Endodermal cell (in vitro differentiated cells): ENCODE measurements around the gene CNOT1. TPM values are rescaled to one million over a fixed set of nuclear protein-coding genes. Genes with fewer than 3 reads are reported as not detected.

Source experiments
- DNase-seq: peaks from one replicate; pipeline ENCODE4 v3.0.0-alpha.2; 2017
- H3K27ac ChIP-seq: 2 replicates; pipeline ENCODE4 v1.5.1; 2013; ENCODE audit warnings: mild to moderate bottlenecking, low read depth, low read length, moderate library complexity
- H3K27me3 ChIP-seq: 2 replicates; pipeline ENCODE4 v1.6.1; 2013; ENCODE audit warnings: mild to moderate bottlenecking, low read length, moderate library complexity; ENCODE audit not compliant: insufficient read depth, control insufficient read depth, poor library complexity, severe bottlenecking
- H3K36me3 ChIP-seq: 2 replicates; pipeline ENCODE4 v1.7.0; 2013; ENCODE audit warnings: mild to moderate bottlenecking, low read length, moderate library complexity; ENCODE audit not compliant: control insufficient read depth, insufficient read depth
- H3K4me1 ChIP-seq: one replicate; pipeline ENCODE4 v1.7.0; 2013; ENCODE audit warnings: low read length; ENCODE audit not compliant: control insufficient read depth, insufficient read depth
- H3K4me3 ChIP-seq: 2 replicates; pipeline ENCODE4 v1.5.1; 2013; ENCODE audit warnings: mild to moderate bottlenecking, low read length, moderate library complexity
- H3K9ac ChIP-seq: 2 replicates; pipeline ENCODE4 v1.6.1; 2013; ENCODE audit warnings: mild to moderate bottlenecking, low read length, moderate library complexity; ENCODE audit not compliant: poor library complexity, severe bottlenecking; ENCODE audit errors: extremely low read depth
- H3K9me3 ChIP-seq: 2 replicates; pipeline ENCODE4 v1.6.1; 2013; ENCODE audit warnings: mild to moderate bottlenecking, low read length, moderate library complexity; ENCODE audit not compliant: control insufficient read depth
- H3K27ac Mint-ChIP-seq: 2 replicates; pipeline ENCODE4 v1.8.0; 2020; ENCODE audit warnings: mixed read lengths
- H3K27me3 Mint-ChIP-seq: 2 replicates; pipeline ENCODE4 v1.8.0; 2021; ENCODE audit warnings: mild to moderate bottlenecking, mixed read lengths; ENCODE audit not compliant: insufficient read depth
- H3K36me3 Mint-ChIP-seq: 2 replicates; pipeline ENCODE4 v1.8.0; 2020; ENCODE audit warnings: low read depth, mixed read lengths
- H3K4me1 Mint-ChIP-seq: 2 replicates; pipeline ENCODE4 v1.8.0; 2020; ENCODE audit warnings: mixed read lengths
- H3K4me3 Mint-ChIP-seq: 2 replicates; pipeline ENCODE4 v1.8.0; 2020; ENCODE audit warnings: mild to moderate bottlenecking, moderate library complexity, mixed read lengths
- H3K9me3 Mint-ChIP-seq: 2 replicates; pipeline ENCODE4 v1.8.0; 2020; ENCODE audit warnings: mild to moderate bottlenecking, mixed read lengths
- CTCF ChIP-seq: fragments of 200-600 bp; sonication (generic); conservative IDR thresholded peaks from 2 replicates; pipeline ENCODE4 v1.5.0; 2021; ENCODE audit warnings: antibody characterized with exemption, mild to moderate bottlenecking
- WGBS, 2 experiments: methylation state at CpG; one replicate each; pipeline versions ENCODE4 v1.1.5 to v1.1.7; 2013; ENCODE audit warnings: missing lambda C conversion rate in 2 of 2, mixed read lengths in 1 of 2; ENCODE audit not compliant: insufficient coverage in 1 of 2, insufficient read length in 1 of 2; 5-methylcytosine and 5-hydroxymethylcytosine counted together
- total RNA-seq, 2 donors: library from RNA; stranded (reverse); fragmentation: NEBNext Ultra II Directional in 1 of 2; extraction: Animal tissue kit (Norgen Biotek cat#: 25700) in 1 of 2; gene quantifications; 2 replicates in 1 of 2; 3 replicates in 1 of 2; pipeline ENCODE4 v1.2.1, GENCODE V29; 2021

CNOT1 gene
- total RNA-seq, 2 donors from 2014 or later: 253 to 263 TPM

- no peaks in the 10 kb centered on the region for H3K9me3 ChIP-seq
- Mint-ChIP-seq H3K4me3 (no peak overlapping the region), H3K27me3 (no peaks in the 10 kb centered on the region), H3K36me3 (peaks cover 90% of the 10 kb centered on the region), H3K4me1 (no peaks in the 10 kb centered on the region), H3K9me3 (no peaks in the 10 kb centered on the region), H3K27ac (no peak overlapping the region)
- no peak for TF ChIP-seq CTCF
- no peak overlapping the region for H3K4me3 ChIP-seq
- H3K4me1 ChIP-seq: no peaks in the 10 kb centered on the region
- DNase-seq: no peak
- WGBS, 2 experiments: 92% methylated on average over 7 to 10 of the region's 10 CpGs
- H3K27me3 ChIP-seq: no peaks in the 10 kb centered on the region
- no peak overlapping the region for H3K27ac ChIP-seq
- H3K9ac ChIP-seq: no peak overlapping the region
- peaks cover 96% of the 10 kb centered on the region for H3K36me3 ChIP-seq
These were observed 92.3 kb downstream of the CNOT1 start for GRCh38 chr16:58537124-58537906.

- peaks cover 90% of the 10 kb centered on the region for H3K36me3 Mint-ChIP-seq
- H3K4me1 ChIP-seq: no peaks in the 10 kb centered on the region
- H3K9me3 ChIP-seq: no peaks in the 10 kb centered on the region
- no peaks in the 10 kb centered on the region for H3K27me3 Mint-ChIP-seq
- no peak overlapping the region for H3K4me3 Mint-ChIP-seq
- no peak for TF ChIP-seq CTCF
- H3K27me3 ChIP-seq: no peaks in the 10 kb centered on the region
- no peak overlapping the region for H3K4me3 ChIP-seq
- WGBS, 2 experiments: 94 to 100% methylated on average over 4 of the region's 5 CpGs
- H3K27ac ChIP-seq: no peak overlapping the region
- H3K36me3 ChIP-seq: peaks cover 96% of the 10 kb centered on the region
- no peak overlapping the region for H3K9ac ChIP-seq
- H3K27ac Mint-ChIP-seq: no peak overlapping the region
- H3K4me1 Mint-ChIP-seq: no peaks in the 10 kb centered on the region
- no peak for DNase-seq
- H3K9me3 Mint-ChIP-seq: no peaks in the 10 kb centered on the region
These were observed 93.3 kb downstream of the CNOT1 start for GRCh38 chr16:58536278-58536677.

GRCh38 chr16:58535100-58535499, 94.5 kb downstream of the CNOT1 start:
- DNase-seq: no peak
- Histone ChIP-seq H3K9me3 (no peaks in the 10 kb centered on the region), H3K4me1 (no peaks in the 10 kb centered on the region), H3K27ac (no peak overlapping the region), H3K27me3 (no peaks in the 10 kb centered on the region), H3K4me3 (no peak overlapping the region), H3K36me3 (peaks cover 98% of the 10 kb centered on the region), H3K9ac (no peak overlapping the region)
- Mint-ChIP-seq H3K27ac (no peak overlapping the region), H3K36me3 (peaks cover 94% of the 10 kb centered on the region), H3K27me3 (no peaks in the 10 kb centered on the region), H3K4me3 (no peak overlapping the region), H3K9me3 (no peaks in the 10 kb centered on the region), H3K4me1 (no peaks in the 10 kb centered on the region)
- TF ChIP-seq CTCF: no peak
- WGBS, 2 experiments: 95 to 97% methylated on average over 2 to 3 of the region's 3 CpGs
